Measurements from ENCODE around the gene CERS6. TPM values are rescaled to one million over a fixed set of nuclear protein-coding genes. Genes with fewer than 3 reads are reported as not detected.

The CERS6 gene
- total and polyA plus RNA-seq, 2 experiments from 2014 or later: 7.4 to 35.0 TPM

DNA sequence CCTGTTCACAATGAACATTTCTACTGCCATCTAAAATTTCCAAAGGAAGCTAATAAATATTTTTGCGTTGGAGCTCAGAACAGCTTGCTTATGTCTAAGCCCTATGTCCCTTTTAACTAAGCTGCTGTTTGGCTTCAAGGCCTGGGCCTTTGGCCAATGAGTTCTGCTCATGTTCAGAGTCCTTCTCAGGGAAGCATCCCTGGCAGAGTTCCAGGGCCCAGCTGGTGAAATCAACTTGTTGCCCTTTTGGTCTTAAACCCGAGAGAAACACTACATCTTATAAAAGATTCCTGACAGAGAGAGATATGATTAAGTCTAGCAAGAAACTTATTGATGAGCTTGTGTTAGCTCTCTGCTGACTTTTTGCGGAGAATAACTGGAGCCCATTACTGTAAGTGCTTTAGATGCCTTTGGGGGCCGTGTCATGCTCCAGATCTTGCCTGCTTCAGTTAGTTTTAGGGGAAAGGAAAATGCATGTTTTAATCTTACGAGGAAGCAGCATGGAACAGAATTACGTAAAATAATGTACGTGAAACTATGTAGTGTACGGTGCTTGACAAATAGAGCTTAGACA lies 243.9 kb downstream of the CERS6 start:
- Histone ChIP-seq H3K36me3 (ENCODE audit: insufficient read depth) (no peaks in the 10 kb centered on the region), H3K4me2 (no peak overlapping the region), H3K27ac (ENCODE audit: low read depth) (no peak overlapping the region), H3K4me3 (no peak overlapping the region), H3F3A (replicated peaks; ENCODE audit: low read depth) (no peaks in the 10 kb centered on the region), H3K4me1 (ENCODE audit: insufficient read depth) (no peaks in the 10 kb centered on the region), H3K27me3 (ENCODE audit: insufficient read depth) (no peaks in the 10 kb centered on the region), H3K9me2 (ENCODE audit: insufficient read depth) (no peaks in the 10 kb centered on the region), H3K79me2 (replicated peaks; ENCODE audit: insufficient read depth) (no peaks in the 10 kb centered on the region), H4K20me1 (replicated peaks; ENCODE audit: insufficient read depth) (no peaks in the 10 kb centered on the region), H2AFZ (no peak overlapping the region)
- H3K36me3 Mint-ChIP-seq (ENCODE audit: low read depth): peaks cover 11% of the 10 kb centered on the region; the same call in 1 of the 3 replicates
- H3K27ac Mint-ChIP-seq: no peak overlapping the region
- H3K4me3 Mint-ChIP-seq: no peak overlapping the region
- DNase-seq (ENCODE audit: low spot score): no peak
- no peaks in the 10 kb centered on the region for H3K9me3 Mint-ChIP-seq
- TF ChIP-seq, protein P1, sequence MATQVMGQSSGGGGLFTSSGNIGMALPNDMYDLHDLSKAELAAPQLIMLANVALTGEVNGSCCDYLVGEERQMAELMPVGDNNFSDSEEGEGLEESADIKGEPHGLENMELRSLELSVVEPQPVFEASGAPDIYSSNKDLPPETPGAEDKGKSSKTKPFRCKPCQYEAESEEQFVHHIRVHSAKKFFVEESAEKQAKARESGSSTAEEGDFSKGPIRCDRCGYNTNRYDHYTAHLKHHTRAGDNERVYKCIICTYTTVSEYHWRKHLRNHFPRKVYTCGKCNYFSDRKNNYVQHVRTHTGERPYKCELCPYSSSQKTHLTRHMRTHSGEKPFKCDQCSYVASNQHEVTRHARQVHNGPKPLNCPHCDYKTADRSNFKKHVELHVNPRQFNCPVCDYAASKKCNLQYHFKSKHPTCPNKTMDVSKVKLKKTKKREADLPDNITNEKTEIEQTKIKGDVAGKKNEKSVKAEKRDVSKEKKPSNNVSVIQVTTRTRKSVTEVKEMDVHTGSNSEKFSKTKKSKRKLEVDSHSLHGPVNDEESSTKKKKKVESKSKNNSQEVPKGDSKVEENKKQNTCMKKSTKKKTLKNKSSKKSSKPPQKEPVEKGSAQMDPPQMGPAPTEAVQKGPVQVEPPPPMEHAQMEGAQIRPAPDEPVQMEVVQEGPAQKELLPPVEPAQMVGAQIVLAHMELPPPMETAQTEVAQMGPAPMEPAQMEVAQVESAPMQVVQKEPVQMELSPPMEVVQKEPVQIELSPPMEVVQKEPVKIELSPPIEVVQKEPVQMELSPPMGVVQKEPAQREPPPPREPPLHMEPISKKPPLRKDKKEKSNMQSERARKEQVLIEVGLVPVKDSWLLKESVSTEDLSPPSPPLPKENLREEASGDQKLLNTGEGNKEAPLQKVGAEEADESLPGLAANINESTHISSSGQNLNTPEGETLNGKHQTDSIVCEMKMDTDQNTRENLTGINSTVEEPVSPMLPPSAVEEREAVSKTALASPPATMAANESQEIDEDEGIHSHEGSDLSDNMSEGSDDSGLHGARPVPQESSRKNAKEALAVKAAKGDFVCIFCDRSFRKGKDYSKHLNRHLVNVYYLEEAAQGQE (IDR thresholded peaks at IDR 0.05; ENCODE audit: unreplicated experiment): no peak
- TF ChIP-seq EZH2 (IDR thresholded peaks at IDR 0.05; ENCODE audit: low read depth, unreplicated experiment): no peak
- TF ChIP-seq, protein P2, sequence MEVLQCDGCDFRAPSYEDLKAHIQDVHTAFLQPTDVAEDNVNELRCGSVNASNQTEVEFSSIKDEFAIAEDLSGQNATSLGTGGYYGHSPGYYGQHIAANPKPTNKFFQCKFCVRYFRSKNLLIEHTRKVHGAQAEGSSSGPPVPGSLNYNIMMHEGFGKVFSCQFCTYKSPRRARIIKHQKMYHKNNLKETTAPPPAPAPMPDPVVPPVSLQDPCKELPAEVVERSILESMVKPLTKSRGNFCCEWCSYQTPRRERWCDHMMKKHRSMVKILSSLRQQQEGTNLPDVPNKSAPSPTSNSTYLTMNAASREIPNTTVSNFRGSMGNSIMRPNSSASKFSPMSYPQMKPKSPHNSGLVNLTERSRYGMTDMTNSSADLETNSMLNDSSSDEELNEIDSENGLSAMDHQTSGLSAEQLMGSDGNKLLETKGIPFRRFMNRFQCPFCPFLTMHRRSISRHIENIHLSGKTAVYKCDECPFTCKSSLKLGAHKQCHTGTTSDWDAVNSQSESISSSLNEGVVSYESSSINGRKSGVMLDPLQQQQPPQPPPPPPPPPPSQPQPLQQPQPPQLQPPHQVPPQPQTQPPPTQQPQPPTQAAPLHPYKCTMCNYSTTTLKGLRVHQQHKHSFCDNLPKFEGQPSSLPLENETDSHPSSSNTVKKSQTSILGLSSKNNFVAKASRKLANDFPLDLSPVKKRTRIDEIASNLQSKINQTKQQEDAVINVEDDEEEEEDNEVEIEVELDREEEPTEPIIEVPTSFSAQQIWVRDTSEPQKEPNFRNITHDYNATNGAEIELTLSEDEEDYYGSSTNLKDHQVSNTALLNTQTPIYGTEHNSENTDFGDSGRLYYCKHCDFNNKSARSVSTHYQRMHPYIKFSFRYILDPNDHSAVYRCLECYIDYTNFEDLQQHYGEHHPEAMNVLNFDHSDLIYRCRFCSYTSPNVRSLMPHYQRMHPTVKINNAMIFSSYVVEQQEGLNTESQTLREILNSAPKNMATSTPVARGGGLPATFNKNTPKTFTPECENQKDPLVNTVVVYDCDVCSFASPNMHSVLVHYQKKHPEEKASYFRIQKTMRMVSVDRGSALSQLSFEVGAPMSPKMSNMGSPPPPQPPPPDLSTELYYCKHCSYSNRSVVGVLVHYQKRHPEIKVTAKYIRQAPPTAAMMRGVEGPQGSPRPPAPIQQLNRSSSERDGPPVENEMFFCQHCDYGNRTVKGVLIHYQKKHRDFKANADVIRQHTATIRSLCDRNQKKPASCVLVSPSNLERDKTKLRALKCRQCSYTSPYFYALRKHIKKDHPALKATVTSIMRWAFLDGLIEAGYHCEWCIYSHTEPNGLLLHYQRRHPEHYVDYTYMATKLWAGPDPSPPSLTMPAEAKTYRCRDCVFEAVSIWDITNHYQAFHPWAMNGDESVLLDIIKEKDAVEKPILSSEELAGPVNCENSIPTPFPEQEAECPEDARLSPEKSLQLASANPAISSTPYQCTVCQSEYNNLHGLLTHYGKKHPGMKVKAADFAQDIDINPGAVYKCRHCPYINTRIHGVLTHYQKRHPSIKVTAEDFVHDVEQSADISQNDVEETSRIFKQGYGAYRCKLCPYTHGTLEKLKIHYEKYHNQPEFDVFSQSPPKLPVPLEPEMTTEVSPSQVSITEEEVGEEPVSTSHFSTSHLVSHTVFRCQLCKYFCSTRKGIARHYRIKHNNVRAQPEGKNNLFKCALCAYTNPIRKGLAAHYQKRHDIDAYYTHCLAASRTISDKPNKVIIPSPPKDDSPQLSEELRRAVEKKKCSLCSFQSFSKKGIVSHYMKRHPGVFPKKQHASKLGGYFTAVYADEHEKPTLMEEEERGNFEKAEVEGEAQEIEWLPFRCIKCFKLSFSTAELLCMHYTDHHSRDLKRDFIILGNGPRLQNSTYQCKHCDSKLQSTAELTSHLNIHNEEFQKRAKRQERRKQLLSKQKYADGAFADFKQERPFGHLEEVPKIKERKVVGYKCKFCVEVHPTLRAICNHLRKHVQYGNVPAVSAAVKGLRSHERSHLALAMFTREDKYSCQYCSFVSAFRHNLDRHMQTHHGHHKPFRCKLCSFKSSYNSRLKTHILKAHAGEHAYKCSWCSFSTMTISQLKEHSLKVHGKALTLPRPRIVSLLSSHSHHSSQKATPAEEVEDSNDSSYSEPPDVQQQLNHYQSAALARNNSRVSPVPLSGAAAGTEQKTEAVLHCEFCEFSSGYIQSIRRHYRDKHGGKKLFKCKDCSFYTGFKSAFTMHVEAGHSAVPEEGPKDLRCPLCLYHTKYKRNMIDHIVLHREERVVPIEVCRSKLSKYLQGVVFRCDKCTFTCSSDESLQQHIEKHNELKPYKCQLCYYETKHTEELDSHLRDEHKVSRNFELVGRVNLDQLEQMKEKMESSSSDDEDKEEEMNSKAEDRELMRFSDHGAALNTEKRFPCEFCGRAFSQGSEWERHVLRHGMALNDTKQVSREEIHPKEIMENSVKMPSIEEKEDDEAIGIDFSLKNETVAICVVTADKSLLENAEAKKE (CRISPR knock-in tag; IDR thresholded peaks at IDR 0.05): no peak
- no peak for TF ChIP-seq STAT1 (IDR thresholded peaks at IDR 0.05; ENCODE audit: unreplicated experiment)
- TF ChIP-seq, protein P3, sequence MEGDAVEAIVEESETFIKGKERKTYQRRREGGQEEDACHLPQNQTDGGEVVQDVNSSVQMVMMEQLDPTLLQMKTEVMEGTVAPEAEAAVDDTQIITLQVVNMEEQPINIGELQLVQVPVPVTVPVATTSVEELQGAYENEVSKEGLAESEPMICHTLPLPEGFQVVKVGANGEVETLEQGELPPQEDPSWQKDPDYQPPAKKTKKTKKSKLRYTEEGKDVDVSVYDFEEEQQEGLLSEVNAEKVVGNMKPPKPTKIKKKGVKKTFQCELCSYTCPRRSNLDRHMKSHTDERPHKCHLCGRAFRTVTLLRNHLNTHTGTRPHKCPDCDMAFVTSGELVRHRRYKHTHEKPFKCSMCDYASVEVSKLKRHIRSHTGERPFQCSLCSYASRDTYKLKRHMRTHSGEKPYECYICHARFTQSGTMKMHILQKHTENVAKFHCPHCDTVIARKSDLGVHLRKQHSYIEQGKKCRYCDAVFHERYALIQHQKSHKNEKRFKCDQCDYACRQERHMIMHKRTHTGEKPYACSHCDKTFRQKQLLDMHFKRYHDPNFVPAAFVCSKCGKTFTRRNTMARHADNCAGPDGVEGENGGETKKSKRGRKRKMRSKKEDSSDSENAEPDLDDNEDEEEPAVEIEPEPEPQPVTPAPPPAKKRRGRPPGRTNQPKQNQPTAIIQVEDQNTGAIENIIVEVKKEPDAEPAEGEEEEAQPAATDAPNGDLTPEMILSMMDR (conservative IDR thresholded peaks at IDR 0.05; ENCODE audit: low read depth in 2 of 2): no peak
- TF ChIP-seq JUNB (IDR thresholded peaks at IDR 0.05; ENCODE audit: unreplicated experiment): no peak
- no peak for TF ChIP-seq CREB1 (CRISPR knock-in tag; IDR thresholded peaks at IDR 0.05; ENCODE audit: low read depth)
- no peak for TF ChIP-seq EZH2phosphoT487 (IDR thresholded peaks at IDR 0.05; ENCODE audit: unreplicated experiment)
- TF ChIP-seq ZNF331 (CRISPR knock-in tag; IDR thresholded peaks at IDR 0.05; ENCODE audit: low read depth): no peak
- TF ChIP-seq ZNF114 (CRISPR knock-in tag; IDR thresholded peaks at IDR 0.05): no peak
- TF ChIP-seq POLR2AphosphoS5 (IDR thresholded peaks at IDR 0.05; ENCODE audit: low read depth): no peak
- TF ChIP-seq, protein P4, sequence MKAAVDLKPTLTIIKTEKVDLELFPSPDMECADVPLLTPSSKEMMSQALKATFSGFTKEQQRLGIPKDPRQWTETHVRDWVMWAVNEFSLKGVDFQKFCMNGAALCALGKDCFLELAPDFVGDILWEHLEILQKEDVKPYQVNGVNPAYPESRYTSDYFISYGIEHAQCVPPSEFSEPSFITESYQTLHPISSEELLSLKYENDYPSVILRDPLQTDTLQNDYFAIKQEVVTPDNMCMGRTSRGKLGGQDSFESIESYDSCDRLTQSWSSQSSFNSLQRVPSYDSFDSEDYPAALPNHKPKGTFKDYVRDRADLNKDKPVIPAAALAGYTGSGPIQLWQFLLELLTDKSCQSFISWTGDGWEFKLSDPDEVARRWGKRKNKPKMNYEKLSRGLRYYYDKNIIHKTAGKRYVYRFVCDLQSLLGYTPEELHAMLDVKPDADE (IDR thresholded peaks at IDR 0.05): no peak
- TF ChIP-seq NANOG (IDR thresholded peaks at IDR 0.05; ENCODE audit: borderline replicate concordance): no peak
- H3K27me3 Mint-ChIP-seq (ENCODE audit: insufficient read depth, low read depth, poor library complexity): no peaks in the 10 kb centered on the region
- no peak for ATAC-seq
- peaks cover 6% of the 10 kb centered on the region; the same call in 2 of the 3 replicates for H3K4me1 Mint-ChIP-seq
